Measurements from ENCODE around the gene TMEM147.

DNA sequence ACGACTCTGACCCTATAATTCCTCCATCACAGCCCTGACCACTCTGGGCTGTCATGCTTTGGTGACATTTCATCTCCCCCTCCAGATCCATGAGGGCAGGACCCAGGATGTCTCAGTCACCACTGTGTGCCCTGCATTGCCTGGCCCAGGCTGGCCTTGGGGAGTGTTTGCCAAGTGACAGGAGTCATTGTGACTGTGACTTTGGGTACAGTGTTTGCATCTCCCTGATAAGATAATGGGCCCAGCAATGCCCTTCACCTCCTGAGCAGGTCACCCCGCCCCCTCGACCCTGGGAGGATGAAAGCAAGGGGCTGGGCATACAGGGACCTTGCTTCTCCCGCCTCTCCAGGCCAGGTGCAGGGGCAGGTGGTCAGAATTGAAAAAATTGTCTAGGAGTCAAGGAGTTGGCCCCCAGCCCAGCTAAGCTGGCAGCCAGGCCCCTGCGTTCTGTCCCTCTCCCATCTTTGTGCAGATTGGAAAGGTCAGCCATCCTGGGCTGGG, 23.9 kb downstream of the TMEM147 start:
- TF ChIP-seq, protein P1, sequence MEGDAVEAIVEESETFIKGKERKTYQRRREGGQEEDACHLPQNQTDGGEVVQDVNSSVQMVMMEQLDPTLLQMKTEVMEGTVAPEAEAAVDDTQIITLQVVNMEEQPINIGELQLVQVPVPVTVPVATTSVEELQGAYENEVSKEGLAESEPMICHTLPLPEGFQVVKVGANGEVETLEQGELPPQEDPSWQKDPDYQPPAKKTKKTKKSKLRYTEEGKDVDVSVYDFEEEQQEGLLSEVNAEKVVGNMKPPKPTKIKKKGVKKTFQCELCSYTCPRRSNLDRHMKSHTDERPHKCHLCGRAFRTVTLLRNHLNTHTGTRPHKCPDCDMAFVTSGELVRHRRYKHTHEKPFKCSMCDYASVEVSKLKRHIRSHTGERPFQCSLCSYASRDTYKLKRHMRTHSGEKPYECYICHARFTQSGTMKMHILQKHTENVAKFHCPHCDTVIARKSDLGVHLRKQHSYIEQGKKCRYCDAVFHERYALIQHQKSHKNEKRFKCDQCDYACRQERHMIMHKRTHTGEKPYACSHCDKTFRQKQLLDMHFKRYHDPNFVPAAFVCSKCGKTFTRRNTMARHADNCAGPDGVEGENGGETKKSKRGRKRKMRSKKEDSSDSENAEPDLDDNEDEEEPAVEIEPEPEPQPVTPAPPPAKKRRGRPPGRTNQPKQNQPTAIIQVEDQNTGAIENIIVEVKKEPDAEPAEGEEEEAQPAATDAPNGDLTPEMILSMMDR (tag by site-specific recombination; IDR thresholded peaks at IDR 0.05) = no peak
- TF ChIP-seq PRDM1 (tag by site-specific recombination; IDR thresholded peaks at IDR 0.05) (no peak), ZNF121 (tag by site-specific recombination; IDR thresholded peaks at IDR 0.05) (no peak), ZNF311 (tag by site-specific recombination; IDR thresholded peaks at IDR 0.05; ENCODE audit: borderline replicate concordance) (no peak), ZNF302 (tag by site-specific recombination; IDR thresholded peaks at IDR 0.05; ENCODE audit: low read depth) (no peak), ZNF580 (tag by site-specific recombination; IDR thresholded peaks at IDR 0.05) (no peak), EGR2 (tag by site-specific recombination; IDR thresholded peaks at IDR 0.05; ENCODE audit: low read depth) (no peak)
- TF ChIP-seq, protein P2, sequence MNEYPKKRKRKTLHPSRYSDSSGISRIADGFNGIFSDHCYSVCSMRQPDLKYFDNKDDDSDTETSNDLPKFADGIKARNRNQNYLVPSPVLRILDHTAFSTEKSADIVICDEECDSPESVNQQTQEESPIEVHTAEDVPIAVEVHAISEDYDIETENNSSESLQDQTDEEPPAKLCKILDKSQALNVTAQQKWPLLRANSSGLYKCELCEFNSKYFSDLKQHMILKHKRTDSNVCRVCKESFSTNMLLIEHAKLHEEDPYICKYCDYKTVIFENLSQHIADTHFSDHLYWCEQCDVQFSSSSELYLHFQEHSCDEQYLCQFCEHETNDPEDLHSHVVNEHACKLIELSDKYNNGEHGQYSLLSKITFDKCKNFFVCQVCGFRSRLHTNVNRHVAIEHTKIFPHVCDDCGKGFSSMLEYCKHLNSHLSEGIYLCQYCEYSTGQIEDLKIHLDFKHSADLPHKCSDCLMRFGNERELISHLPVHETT (tag by site-specific recombination; IDR thresholded peaks at IDR 0.05) = no peak
- TF ChIP-seq, protein P3, sequence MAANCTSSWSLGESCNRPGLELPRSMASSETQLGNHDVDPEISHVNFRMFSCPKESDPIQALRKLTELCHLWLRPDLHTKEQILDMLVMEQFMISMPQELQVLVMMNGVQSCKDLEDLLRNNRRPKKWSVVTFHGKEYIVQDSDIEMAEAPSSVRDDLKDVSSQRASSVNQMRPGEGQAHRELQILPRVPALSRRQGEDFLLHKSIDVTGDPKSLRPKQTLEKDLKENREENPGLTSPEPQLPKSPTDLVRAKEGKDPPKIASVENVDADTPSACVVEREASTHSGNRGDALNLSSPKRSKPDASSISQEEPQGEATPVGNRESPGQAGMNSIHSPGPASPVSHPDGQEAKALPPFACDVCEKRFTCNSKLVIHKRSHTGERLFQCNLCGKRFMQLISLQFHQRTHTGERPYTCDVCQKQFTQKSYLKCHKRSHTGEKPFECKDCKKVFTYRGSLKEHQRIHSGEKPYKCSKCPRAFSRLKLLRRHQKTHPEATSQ (tag by site-specific recombination; IDR thresholded peaks at IDR 0.05) = no peak
- TF ChIP-seq, protein P4, sequence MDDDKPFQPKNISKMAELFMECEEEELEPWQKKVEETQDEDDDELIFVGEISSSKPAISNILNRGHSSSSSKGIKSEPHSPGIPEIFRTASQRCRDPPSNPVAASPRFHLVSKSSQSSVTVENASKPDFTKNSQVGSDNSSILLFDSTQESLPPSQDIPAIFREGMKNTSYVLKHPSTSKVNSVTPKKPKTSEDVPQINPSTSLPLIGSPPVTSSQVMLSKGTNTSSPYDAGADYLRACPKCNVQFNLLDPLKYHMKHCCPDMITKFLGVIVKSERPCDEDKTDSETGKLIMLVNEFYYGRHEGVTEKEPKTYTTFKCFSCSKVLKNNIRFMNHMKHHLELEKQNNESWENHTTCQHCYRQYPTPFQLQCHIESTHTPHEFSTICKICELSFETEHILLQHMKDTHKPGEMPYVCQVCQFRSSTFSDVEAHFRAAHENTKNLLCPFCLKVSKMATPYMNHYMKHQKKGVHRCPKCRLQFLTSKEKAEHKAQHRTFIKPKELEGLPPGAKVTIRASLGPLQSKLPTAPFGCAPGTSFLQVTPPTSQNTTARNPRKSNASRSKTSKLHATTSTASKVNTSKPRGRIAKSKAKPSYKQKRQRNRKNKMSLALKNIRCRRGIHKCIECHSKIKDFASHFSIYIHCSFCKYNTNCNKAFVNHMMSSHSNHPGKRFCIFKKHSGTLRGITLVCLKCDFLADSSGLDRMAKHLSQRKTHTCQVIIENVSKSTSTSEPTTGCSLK (tag by site-specific recombination; IDR thresholded peaks at IDR 0.05) = no peak

Measured in HEK293 (cell line).